GM19397 (cell line): ENCODE data around the gene AUP1.

Source experiments
- ATAC-seq: cut with Tn5 transposase; IDR thresholded peaks from one replicate; pipeline ENCODE4 v1.9.1; 2021; ENCODE audit warnings: mild to moderate bottlenecking, moderate library complexity; ENCODE audit not compliant: unreplicated experiment

AUP1 gene

GRCh38 chr2:74537140-74537539 is 7.6 kb upstream of the AUP1 start:
- no peak for ATAC-seq

- ATAC-seq, result no peak
Observed at GRCh38 chr2:74536166-74536950, 6.9 kb upstream of the AUP1 start.

GRCh38 chr2:74535440-74535965 is 6.0 kb upstream of the AUP1 start:
- no peak for ATAC-seq

- ATAC-seq, result no peak
Observed at GRCh38 chr2:74534411-74534810, 4.9 kb upstream of the AUP1 start.

GRCh38 chr2:74533464-74533863 is 4.0 kb upstream of the AUP1 start:
- no peak for ATAC-seq

GRCh38 chr2:74532222-74532621 is 2.7 kb upstream of the AUP1 start:
- ATAC-seq, result no peak

GRCh38 chr2:74531666-74532065 is 2.2 kb upstream of the AUP1 start:
- ATAC-seq, result no peak

GRCh38 chr2:74530239-74531187 is 1.0 kb upstream of the AUP1 start:
- ATAC-seq, result peak; percentile 30

GRCh38 chr2:74528600-74529356 is 728 bp downstream of the AUP1 start:
- ATAC-seq, result peak; percentile 6

- ATAC-seq, result no peak
Observed at GRCh38 chr2:74527741-74528140, 1.8 kb downstream of the AUP1 start.

- no peak for ATAC-seq
Observed at GRCh38 chr2:74526649-74527230, 2.8 kb downstream of the AUP1 start.

- no peak for ATAC-seq
Observed at GRCh38 chr2:74525717-74526648, 3.5 kb downstream of the AUP1 start, which contains the start of gene DQX1. DQX1 (minus strand) TSS chr2:74526231; CDS start chr2:74525729, 502 bp downstream.

- ATAC-seq, result no peak
Observed at GRCh38 chr2:74524955-74525716, 4.4 kb downstream of the AUP1 start.

GRCh38 chr2:74524005-74524404 is 5.5 kb downstream of the AUP1 start:
- ATAC-seq, result no peak

GRCh38 chr2:74522516-74522915 is 7.0 kb downstream of the AUP1 start:
- ATAC-seq, result no peak

- ATAC-seq, result no peak
Observed at GRCh38 chr2:74516650-74517049, 12.9 kb downstream of the AUP1 start.

GRCh38 chr2:74515981-74516633 is 13.4 kb downstream of the AUP1 start:
- ATAC-seq, result peak; percentile 68
